HG03108 (cell line): ENCODE results near the gene KIAA1217.

Experiments
- ATAC-seq: cut with Tn5 transposase; IDR thresholded peaks from one replicate; pipeline ENCODE4 v1.9.1; 2021; ENCODE audit warnings: moderate library complexity; ENCODE audit not compliant: unreplicated experiment

Gene KIAA1217

DNA sequence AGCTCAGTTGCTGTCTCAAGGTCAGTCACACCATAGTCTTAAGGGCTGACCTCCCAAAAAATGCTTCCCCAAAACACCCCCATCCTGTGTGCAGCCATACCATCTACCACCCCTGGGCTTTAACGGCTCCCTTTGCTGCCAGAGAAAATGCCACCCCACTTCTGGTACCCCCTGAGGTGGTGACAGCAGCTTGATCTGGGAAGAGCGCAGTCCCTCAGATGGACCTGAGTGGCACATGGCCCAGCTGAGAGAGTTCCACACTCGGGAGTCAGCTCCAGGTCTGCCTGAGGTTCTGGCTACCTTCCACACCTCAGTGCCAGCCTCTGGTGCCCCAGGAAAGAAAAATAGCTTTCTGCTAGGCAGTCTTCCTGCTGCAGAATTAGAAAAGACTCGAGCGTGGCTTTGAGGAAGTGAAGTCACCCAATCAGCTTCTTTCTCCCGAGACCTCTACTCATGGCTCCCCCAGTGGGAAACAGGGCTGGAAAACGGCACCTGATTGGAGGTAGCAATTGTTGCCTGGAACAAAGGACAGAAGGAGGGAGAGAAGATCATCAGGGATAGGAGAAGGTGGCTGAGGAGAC is 363.0 kb downstream of the KIAA1217 start:
- ATAC-seq, result no peak

DNA sequence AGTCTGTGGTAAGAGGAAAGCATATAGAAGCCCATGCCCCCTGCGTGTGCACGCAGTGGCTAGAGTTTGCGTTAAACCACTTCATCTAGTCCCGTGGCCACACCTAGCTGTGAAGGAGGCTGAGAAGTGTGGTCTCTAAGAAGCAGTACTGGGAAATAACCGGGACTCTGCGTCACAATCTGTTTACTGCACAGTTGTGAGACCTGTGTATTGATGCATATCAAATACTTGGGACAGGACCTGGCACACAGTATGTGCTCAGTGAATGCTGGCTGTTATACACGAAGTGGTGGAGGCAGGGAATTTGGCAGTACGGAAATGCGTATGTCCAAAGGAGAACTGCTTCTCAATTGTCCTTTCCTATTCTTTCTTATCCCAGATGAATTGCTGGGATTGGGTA is 365.2 kb downstream of the KIAA1217 start:
- ATAC-seq, result no peak

DNA sequence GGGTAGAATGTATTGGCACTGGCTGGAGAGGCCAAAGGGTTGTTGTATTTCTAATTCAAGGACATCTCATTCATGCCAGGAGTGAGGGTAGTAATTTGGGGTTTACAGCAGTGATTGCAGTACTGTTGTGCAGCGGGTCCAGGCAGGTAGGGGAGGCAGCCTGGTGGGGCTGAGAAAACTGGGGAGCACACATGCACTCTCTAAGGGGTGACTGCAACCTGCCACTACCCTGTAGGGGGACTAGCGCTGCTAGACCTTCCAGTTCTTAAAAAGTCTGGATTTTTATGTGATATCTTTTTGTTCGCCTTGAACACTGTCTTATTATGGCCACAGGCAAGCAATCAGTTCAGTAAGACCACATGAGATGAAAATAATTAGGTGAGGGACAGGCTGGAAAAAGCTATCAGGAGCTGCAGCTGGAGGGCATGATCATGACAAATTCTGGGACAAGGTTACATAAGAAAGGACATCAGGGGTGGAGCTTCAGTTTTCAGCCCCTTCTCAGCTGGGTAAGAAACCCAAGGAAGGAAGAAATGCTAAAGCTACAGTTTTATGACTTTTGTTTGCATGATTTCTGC is 365.7 kb downstream of the KIAA1217 start:
- no peak for ATAC-seq

DNA sequence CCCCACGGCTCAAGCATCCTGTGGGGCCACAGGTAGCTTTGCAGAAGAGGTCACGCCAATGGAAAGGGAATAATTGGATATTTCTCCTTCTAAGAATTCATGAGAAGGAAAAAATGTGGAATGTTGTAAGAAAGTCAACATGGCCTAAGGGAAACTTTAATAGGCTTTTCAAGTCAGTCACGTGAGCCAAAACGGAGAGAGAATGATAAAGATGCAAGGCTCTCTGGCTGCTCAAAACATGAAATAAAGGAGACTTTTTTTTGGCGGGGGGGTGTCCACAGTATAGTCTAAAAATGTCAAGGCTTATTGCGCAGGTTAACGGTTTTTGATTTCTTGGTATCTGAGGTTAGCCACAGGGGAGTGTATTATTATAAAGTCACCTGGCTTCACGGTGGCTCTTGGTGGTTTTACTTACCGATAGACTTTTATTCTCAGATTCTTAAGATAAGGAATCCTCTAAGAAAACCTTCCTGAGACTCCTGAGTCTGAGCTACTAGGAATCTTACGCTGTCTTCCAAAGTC is 366.6 kb downstream of the KIAA1217 start:
- ATAC-seq, result no peak

DNA sequence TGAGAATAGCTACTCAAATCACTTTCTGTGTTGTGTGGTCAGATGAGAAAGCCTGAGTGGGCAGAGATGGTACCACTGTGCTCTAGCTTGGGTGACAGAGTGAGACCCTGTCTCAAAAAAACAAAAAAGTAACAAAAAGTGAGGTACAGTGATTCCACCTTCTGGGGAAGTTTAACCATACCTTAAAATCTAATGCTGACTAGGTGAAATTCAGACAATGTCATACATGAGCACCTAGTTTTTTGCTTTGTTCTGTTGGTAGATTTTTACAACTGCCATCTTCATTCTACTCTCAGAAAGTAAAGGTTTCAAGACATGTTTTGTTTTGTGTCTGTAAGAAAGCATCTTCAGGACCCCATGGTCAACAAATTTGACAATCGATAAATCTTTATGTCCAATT is 370.5 kb downstream of the KIAA1217 start:
- no peak for ATAC-seq

DNA sequence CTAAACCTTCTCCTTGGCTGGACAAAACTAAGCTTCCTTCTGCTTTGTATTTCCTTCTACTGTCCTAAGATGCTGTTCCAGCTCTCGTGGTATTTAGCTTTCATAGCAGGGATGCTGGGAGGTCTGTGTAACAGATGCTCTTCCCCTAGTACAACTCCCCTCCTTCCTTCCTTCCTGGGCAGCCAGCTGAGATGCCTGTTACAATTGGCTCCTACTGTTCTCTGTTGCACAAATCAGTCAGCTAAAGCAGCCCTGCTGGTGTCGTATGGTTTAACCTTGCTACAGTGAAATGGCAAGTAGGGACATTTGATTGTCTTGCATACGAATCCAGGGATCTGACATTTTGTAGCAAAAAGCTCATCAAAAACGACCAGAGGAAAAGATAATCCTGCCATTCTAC is 371.0 kb downstream of the KIAA1217 start:
- ATAC-seq, result no peak

DNA sequence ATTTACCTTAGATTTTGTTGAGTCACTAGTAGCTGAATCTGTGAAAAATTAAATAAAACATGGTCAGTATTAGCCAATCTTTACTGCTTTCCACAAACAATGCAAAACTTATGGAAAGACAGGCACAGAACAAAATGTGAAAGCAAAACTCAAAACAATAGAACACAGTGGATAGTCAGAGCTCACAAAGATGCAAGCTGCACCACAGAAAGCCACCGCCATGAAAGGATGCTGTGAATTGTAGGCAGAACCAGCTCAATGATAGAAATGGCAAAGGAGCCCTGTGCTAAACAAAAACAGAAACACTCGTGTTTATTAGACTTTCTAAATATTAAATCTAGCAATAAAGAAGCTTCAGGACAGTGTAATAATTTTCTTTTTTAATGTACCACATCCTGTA is 380.3 kb downstream of the KIAA1217 start:
- ATAC-seq, result no peak

DNA sequence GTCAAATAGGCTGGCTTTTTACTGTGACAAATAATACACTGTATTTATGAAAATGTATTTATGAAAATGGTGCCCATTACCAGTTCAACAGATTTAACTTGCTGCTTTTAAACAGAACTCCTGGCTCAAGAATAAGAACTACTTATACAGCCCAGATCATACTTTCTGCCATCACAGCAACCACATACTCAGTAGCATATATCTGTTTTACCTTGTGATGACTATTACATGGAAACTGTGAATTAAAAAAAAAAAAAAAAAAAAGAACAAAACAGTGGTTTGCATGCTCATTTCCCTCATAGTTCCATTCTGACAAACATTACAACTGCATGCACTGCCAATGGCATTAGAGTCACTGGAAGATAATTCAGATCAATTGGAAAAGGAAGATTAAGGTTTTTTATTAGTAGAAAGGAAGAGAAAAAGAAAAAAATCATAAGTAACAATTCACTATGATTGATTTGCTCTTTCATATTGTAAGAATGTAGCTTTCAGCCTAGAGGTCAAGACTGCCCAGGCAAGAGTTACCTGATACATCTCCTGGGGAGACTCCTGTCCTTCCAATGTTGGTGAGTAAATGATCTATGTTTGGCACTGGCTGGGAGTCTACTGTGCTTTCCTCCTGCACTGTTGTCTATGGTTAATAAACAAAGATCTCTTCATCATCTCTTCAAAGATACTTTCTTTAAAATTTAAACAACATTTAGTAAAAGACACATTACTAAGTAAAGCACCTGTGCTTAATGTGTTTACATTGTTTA is 381.9 kb downstream of the KIAA1217 start:
- no peak for ATAC-seq

DNA sequence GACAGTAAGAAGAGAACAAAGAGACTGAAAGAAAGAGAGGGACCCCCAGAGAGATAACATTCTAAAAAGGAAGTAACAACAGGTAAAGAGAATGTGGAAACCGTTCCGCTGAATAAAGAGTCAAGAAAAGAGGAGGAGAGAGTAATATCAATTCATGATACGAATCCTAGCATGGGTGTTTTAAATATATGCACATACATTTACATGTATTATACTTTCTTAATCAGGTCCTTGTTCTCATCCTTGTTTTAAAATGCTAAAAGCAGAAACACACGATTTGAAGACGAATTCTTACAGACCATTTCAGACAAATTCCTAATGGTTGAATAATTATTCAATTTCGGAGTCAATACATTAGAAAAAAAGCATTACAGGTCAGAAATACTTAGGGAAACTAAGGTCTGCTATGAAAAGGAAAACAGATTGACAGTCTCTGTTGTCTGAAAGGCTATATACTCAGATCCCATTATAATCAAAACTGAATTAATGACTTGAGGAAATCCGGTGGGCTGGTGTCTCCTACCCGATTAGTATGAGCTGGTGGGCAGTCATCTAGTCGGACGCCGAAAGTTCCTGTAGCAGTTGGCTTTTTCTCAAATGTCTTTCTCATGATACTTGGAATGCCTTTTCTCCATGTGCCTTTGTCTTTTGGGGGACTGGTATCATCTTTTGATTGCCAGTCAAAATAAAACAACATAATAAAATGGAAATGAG is 387.4 kb downstream of the KIAA1217 start:
- no peak for ATAC-seq

DNA sequence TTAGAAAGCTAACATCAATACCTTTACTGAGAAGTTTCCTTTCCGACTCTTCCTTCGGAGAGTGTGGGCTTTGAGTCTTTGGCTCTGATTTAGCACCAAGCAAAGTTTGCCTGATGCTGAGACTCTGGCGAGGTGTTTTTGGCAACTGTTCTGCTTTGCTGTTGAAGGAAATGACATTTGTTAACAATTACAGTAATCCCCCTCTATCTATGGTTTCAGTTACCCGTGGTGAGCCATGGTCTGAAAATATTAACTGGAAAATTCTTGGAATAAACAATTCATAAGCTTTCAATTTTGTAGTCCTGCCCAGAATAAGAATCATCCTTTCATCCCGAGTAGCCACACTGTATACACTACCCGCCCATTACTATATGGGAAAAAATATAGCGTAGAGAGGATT is 388.5 kb downstream of the KIAA1217 start:
- no peak for ATAC-seq
